ENCODE measurements around the gene NSRP1.

GRCh38 chr17:30217054-30217453 is 100.4 kb downstream of the NSRP1 start:
- TF ChIP-seq, protein P1, sequence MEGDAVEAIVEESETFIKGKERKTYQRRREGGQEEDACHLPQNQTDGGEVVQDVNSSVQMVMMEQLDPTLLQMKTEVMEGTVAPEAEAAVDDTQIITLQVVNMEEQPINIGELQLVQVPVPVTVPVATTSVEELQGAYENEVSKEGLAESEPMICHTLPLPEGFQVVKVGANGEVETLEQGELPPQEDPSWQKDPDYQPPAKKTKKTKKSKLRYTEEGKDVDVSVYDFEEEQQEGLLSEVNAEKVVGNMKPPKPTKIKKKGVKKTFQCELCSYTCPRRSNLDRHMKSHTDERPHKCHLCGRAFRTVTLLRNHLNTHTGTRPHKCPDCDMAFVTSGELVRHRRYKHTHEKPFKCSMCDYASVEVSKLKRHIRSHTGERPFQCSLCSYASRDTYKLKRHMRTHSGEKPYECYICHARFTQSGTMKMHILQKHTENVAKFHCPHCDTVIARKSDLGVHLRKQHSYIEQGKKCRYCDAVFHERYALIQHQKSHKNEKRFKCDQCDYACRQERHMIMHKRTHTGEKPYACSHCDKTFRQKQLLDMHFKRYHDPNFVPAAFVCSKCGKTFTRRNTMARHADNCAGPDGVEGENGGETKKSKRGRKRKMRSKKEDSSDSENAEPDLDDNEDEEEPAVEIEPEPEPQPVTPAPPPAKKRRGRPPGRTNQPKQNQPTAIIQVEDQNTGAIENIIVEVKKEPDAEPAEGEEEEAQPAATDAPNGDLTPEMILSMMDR (IDR thresholded peaks at IDR 0.05 in 2 of 3, conservative IDR thresholded peaks at IDR 0.05 in 1 of 3; ENCODE audit: control insufficient read depth in 2 of 3, extremely low read depth in 1 of 3, insufficient read depth in 1 of 3, low read depth in 3 of 3, low read length in 3 of 3), result no peak
- TF ChIP-seq, protein P2, sequence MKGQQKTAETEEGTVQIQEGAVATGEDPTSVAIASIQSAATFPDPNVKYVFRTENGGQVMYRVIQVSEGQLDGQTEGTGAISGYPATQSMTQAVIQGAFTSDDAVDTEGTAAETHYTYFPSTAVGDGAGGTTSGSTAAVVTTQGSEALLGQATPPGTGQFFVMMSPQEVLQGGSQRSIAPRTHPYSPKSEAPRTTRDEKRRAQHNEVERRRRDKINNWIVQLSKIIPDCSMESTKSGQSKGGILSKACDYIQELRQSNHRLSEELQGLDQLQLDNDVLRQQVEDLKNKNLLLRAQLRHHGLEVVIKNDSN (IDR thresholded peaks at IDR 0.05; ENCODE audit: borderline replicate concordance, extremely low read length, insufficient read depth, low read depth, low read length), result no peak
- TF ChIP-seq ZNF274 (IDR thresholded peaks at IDR 0.05; ENCODE audit: insufficient read depth, insufficient read length) (no peak), CHD4 (IDR thresholded peaks at IDR 0.05) (no peak), FOXM1 (IDR thresholded peaks at IDR 0.05; ENCODE audit: low read depth, low read length) (no peak), SP1 (IDR thresholded peaks at IDR 0.05; ENCODE audit: low read depth, low read length) (no peak), POLR2A (IDR thresholded peaks at IDR 0.05; ENCODE audit: low read depth, low read length) (no peak), TAF1 (IDR thresholded peaks at IDR 0.05; ENCODE audit: borderline replicate concordance, low read depth, low read length) (no peak), CHD2 (IDR thresholded peaks at IDR 0.05; ENCODE audit: borderline replicate concordance, low read depth, low read length) (no peak), EP300 (IDR thresholded peaks at IDR 0.05; ENCODE audit: borderline replicate concordance in 1 of 2, control insufficient read depth in 1 of 2, low read depth in 2 of 2, low read length in 2 of 2) (no peak)
- TF ChIP-seq, protein P3, sequence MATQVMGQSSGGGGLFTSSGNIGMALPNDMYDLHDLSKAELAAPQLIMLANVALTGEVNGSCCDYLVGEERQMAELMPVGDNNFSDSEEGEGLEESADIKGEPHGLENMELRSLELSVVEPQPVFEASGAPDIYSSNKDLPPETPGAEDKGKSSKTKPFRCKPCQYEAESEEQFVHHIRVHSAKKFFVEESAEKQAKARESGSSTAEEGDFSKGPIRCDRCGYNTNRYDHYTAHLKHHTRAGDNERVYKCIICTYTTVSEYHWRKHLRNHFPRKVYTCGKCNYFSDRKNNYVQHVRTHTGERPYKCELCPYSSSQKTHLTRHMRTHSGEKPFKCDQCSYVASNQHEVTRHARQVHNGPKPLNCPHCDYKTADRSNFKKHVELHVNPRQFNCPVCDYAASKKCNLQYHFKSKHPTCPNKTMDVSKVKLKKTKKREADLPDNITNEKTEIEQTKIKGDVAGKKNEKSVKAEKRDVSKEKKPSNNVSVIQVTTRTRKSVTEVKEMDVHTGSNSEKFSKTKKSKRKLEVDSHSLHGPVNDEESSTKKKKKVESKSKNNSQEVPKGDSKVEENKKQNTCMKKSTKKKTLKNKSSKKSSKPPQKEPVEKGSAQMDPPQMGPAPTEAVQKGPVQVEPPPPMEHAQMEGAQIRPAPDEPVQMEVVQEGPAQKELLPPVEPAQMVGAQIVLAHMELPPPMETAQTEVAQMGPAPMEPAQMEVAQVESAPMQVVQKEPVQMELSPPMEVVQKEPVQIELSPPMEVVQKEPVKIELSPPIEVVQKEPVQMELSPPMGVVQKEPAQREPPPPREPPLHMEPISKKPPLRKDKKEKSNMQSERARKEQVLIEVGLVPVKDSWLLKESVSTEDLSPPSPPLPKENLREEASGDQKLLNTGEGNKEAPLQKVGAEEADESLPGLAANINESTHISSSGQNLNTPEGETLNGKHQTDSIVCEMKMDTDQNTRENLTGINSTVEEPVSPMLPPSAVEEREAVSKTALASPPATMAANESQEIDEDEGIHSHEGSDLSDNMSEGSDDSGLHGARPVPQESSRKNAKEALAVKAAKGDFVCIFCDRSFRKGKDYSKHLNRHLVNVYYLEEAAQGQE (IDR thresholded peaks at IDR 0.05; ENCODE audit: low read depth, low read length), result no peak
- TF ChIP-seq, protein P4, sequence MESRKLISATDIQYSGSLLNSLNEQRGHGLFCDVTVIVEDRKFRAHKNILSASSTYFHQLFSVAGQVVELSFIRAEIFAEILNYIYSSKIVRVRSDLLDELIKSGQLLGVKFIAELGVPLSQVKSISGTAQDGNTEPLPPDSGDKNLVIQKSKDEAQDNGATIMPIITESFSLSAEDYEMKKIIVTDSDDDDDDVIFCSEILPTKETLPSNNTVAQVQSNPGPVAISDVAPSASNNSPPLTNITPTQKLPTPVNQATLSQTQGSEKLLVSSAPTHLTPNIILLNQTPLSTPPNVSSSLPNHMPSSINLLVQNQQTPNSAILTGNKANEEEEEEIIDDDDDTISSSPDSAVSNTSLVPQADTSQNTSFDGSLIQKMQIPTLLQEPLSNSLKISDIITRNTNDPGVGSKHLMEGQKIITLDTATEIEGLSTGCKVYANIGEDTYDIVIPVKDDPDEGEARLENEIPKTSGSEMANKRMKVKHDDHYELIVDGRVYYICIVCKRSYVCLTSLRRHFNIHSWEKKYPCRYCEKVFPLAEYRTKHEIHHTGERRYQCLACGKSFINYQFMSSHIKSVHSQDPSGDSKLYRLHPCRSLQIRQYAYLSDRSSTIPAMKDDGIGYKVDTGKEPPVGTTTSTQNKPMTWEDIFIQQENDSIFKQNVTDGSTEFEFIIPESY (IDR thresholded peaks at IDR 0.05), result no peak
